ENCODE results near the gene TXNDC11. TPM values are rescaled to one million over a fixed set of nuclear protein-coding genes. Genes with fewer than 3 reads are reported as not detected.

Gene TXNDC11
- total RNA-seq, 1 donor from 2014 or later: 59.4 TPM

- peaks cover 0 to 62% of the 10 kb centered on the region in 2 donors for H3K36me3 ChIP-seq
- no peaks in the 10 kb centered on the region for H3K9me3 ChIP-seq
These were observed 11.4 kb downstream of the TXNDC11 start for GRCh38 chr16:11731222-11731621.

GRCh38 chr16:11729787-11730186 is 12.9 kb downstream of the TXNDC11 start:
- Histone ChIP-seq H3K27me3 (no peaks in the 10 kb centered on the region), H3K4me3 (no peak overlapping the region), H3K9me3 (no peaks in the 10 kb centered on the region), H3K36me3 (peaks cover 0 to 54% of the 10 kb centered on the region in 2 donors), H3K4me1 (peaks cover 9% of the 10 kb centered on the region), H3K27ac (no peak overlapping the region)
- TF ChIP-seq POLR2A (IDR thresholded peaks at IDR 0.05) (no peak), POLR2AphosphoS5 (IDR thresholded peaks at IDR 0.05; ENCODE audit: insufficient read depth in 1 of 2, low read depth in 1 of 2) (no peak), CTCF (IDR thresholded peaks at IDR 0.05) (no peak)
- no peak for DNase-seq (ENCODE audit: extremely low spot score in 2 of 2)
- intact Hi-C loops (cut with DNase I): no loop called here

More at GRCh38 chr16:11731222-11731621, 11.4 kb downstream of the TXNDC11 start:
- H3K27me3 ChIP-seq: no peaks in the 10 kb centered on the region
- intact Hi-C loops (cut with DNase I): no loop called here
- H3K27ac ChIP-seq: no peak overlapping the region
- no peak for DNase-seq (ENCODE audit: extremely low spot score in 2 of 2)
- H3K4me1 ChIP-seq: peaks cover 11% of the 10 kb centered on the region
- no peak overlapping the region for H3K4me3 ChIP-seq
- TF ChIP-seq CTCF (IDR thresholded peaks at IDR 0.05) (no peak), POLR2A (IDR thresholded peaks at IDR 0.05) (no peak), POLR2AphosphoS5 (IDR thresholded peaks at IDR 0.05; ENCODE audit: insufficient read depth in 1 of 2, low read depth in 1 of 2) (no peak)

- H3K27me3 ChIP-seq: no peaks in the 10 kb centered on the region
- H3K36me3 ChIP-seq: peaks cover 0 to 55% of the 10 kb centered on the region in 2 donors
- no peak overlapping the region for H3K4me3 ChIP-seq
- TF ChIP-seq POLR2A (IDR thresholded peaks at IDR 0.05): no peak
- no peak for TF ChIP-seq POLR2AphosphoS5 (IDR thresholded peaks at IDR 0.05; ENCODE audit: insufficient read depth in 1 of 2, low read depth in 1 of 2)
- TF ChIP-seq CTCF (IDR thresholded peaks at IDR 0.05): no peak
- DNase-seq (ENCODE audit: extremely low spot score in 2 of 2): no peak
- no peaks in the 10 kb centered on the region for H3K9me3 ChIP-seq
- H3K27ac ChIP-seq: peak overlapping the region; percentile 30
- intact Hi-C loops (cut with DNase I): no loop called here
- no peaks in the 10 kb centered on the region for H3K4me1 ChIP-seq
These were observed 14.7 kb downstream of the TXNDC11 start for GRCh38 chr16:11727796-11728543.

- DNase-seq (ENCODE audit: extremely low spot score in 2 of 2): no peak
- intact Hi-C loops (cut with DNase I): no loop called here
- no peak overlapping the region for H3K4me3 ChIP-seq
- no peak for TF ChIP-seq CTCF (IDR thresholded peaks at IDR 0.05)
- TF ChIP-seq POLR2A (IDR thresholded peaks at IDR 0.05): no peak
- no peaks in the 10 kb centered on the region for H3K4me1 ChIP-seq
- no peaks in the 10 kb centered on the region for H3K27me3 ChIP-seq
- no peak overlapping the region for H3K27ac ChIP-seq
- H3K9me3 ChIP-seq: no peaks in the 10 kb centered on the region
- peaks cover 0 to 50% of the 10 kb centered on the region in 2 donors for H3K36me3 ChIP-seq
These were observed 16.6 kb downstream of the TXNDC11 start for GRCh38 chr16:11726008-11726407.

GRCh38 chr16:11725457-11725856 is 17.2 kb downstream of the TXNDC11 start:
- Histone ChIP-seq H3K4me1 (no peaks in the 10 kb centered on the region), H3K27me3 (no peaks in the 10 kb centered on the region), H3K4me3 (no peak overlapping the region), H3K9me3 (no peaks in the 10 kb centered on the region), H3K27ac (no peak overlapping the region), H3K36me3 (peaks cover 0 to 50% of the 10 kb centered on the region in 2 donors)
- no peak for DNase-seq (ENCODE audit: extremely low spot score in 2 of 2)
- no peak for TF ChIP-seq CTCF (IDR thresholded peaks at IDR 0.05)
- no peak for TF ChIP-seq POLR2AphosphoS5 (IDR thresholded peaks at IDR 0.05; ENCODE audit: insufficient read depth in 1 of 2, low read depth in 1 of 2)
- TF ChIP-seq POLR2A (IDR thresholded peaks at IDR 0.05): no peak
- intact Hi-C loops (cut with DNase I): no loop called here

All from vagina (tissue), 2 donors.